GM18951 (cell line): ENCODE data around the gene ATP5PO.

Source experiments
- POLR2A ChIP-seq: IDR thresholded peaks from 4 replicates; pipeline ENCODE4 v1.6.1; 2011; ENCODE audit warnings: mild to moderate bottlenecking; ENCODE audit not compliant: insufficient read length, insufficient read depth; ENCODE audit errors: extremely low read depth
- in situ Hi-C: fragments of 300-500 bp; cut with MboI; formaldehyde crosslinking; loops from one replicate; pipeline ENCODE4 v1.12.0; 2022; ENCODE audit warnings: low sequenced_read_pairs, mixed read lengths, inconsistent platforms; ENCODE audit not compliant: unreplicated experiment

The ATP5PO gene

GRCh38 chr21:33915368-33916199 lies at the start of gene ATP5PO:
Gene ATP5PO (minus strand): TSS chr21:33915804. CDS start chr21:33915763, 41 bp downstream.
- peak; percentile 96 for TF ChIP-seq POLR2A
- in situ Hi-C loops, result loop anchor here (25.0 kb wide), 1 partner anchor 697 kb away; the partner anchor contains the start of gene RCAN1

- in situ Hi-C loops, result no loop called here
- TF ChIP-seq POLR2A, result no peak
Observed at GRCh38 chr21:33964706-33965325, 49.2 kb upstream of the ATP5PO start.

GRCh38 chr21:33963848-33964555 lies 48.4 kb upstream of the ATP5PO start:
- in situ Hi-C loops, result no loop called here
- TF ChIP-seq POLR2A, result no peak

GRCh38 chr21:33962290-33962689 lies 46.7 kb upstream of the ATP5PO start:
- in situ Hi-C loops, result no loop called here
- TF ChIP-seq POLR2A, result no peak

GRCh38 chr21:33961061-33961460 lies 45.5 kb upstream of the ATP5PO start:
- TF ChIP-seq POLR2A, result no peak
- in situ Hi-C loops, result no loop called here

GRCh38 chr21:33959680-33960079 lies 44.1 kb upstream of the ATP5PO start:
- in situ Hi-C loops, result no loop called here
- TF ChIP-seq POLR2A, result no peak

GRCh38 chr21:33954395-33954794 lies 38.8 kb upstream of the ATP5PO start:
- in situ Hi-C loops, result no loop called here
- no peak for TF ChIP-seq POLR2A

- in situ Hi-C loops, result no loop called here
- no peak for TF ChIP-seq POLR2A
Observed at GRCh38 chr21:33951276-33952178, 35.9 kb upstream of the ATP5PO start.

- in situ Hi-C loops, result no loop called here
Observed at GRCh38 chr21:33950431-33951079, 35.0 kb upstream of the ATP5PO start.

GRCh38 chr21:33949516-33950430 lies 34.2 kb upstream of the ATP5PO start:
- TF ChIP-seq POLR2A, result no peak
- in situ Hi-C loops, result no loop called here

More at GRCh38 chr21:33950431-33951079, 35.0 kb upstream of the ATP5PO start:
- no peak for TF ChIP-seq POLR2A

- in situ Hi-C loops, result no loop called here
- no peak for TF ChIP-seq POLR2A
Observed at GRCh38 chr21:33948951-33949444, 33.4 kb upstream of the ATP5PO start.
